ENCODE results near the gene RUNX1.

RUNX1 gene

DNA sequence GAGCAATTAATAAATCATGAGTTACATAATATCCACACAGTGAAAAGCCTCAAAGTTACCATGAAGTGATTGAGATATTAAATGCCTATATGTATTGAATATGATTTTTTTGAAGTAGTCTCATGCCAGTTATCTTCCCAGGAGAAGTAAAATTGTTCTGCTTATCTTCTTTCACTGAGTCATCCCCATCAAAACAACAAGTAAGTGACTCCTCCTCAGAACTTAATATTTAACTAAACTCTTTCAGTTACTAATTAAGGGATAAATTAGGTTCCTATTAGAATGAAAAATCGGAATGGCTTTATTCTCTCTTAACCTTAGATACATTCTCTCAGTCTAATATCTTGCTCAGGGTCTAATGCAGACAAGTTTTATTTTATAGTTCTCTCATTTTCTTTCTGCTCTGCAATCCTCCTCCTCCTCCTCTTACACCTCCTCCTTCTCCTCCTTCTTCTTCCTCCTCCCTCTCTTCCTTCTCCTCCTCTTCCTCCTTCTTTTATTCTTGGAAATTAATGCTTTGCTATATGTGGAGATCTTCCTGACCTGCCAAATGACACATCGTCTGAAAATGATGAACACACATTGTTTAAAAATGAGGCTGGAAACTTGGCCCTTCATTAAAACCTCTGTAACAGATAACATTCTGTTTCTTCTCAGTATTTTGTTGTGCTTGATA, 110.9 kb downstream of the RUNX1 start:
- no peak for DNase-seq

DNA sequence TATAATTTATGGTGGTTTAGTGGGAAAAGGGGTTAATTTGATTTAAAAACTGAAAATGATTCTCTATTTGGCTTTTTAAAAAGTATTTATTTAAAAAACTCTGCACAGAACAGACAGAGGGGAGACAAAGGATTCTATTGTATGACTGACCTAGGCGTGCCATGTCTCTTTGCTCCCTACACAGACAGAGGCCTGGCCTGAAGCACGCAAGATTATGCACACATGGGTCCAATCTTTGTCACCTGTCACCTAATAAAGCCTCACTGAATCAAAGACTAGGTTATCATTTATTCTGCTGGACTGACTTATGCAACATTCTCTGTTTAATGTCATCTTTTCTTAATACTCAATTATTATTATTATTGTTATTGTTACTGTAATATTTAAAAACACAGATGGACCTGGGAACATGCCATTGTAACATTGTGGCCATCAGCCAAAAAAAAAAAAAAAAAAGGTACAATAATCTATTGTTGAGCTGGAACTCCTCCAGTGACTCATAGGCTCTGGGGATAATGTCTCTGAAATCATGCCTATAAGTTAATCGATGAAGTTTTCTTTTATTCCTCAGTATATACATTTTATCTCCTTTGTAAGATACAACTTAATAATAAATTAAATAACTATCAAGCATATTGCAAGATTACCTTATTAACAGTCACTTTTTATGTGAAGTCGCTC, 112.1 kb downstream of the RUNX1 start:
- no peak for DNase-seq

DNA sequence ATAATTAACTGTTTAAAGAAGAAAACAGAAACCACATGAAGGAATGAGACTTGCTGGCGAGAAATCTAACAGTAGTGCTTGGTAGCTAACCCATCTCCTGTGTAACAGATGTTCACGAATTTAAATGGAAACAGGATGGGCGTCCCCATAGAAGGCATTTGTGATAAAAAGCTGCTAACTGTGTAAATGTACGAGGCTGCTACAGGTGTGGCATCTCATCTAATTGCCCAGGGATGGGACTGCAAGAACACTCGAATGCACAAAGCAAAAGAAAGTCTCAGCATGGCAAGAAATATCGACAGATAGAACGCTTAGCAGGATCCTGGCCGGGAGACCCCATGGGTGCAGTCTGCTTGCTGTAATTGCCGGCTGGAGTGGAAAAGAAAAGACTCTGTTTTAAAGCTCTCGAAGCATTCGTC, 112.7 kb downstream of the RUNX1 start:
- no peak for DNase-seq

DNA sequence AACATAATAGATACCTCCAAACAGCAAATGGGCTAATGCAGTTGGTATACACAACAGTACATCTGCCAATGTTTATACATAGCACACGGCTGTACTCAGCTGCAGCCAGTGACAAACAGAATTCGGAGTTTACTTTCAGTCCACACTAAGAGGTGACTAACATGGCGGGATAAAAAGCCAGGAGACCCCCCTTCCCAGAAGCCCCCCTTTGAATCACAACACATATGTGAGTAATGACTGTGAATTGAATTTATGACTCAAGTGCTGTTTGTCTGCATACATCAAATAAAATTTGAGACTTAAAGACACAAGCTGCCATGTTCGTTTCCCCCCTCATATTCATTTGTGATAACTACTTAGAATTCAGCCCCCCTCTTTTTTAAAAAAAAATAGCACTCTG, 113.2 kb downstream of the RUNX1 start:
- DNase-seq, result no peak

DNA sequence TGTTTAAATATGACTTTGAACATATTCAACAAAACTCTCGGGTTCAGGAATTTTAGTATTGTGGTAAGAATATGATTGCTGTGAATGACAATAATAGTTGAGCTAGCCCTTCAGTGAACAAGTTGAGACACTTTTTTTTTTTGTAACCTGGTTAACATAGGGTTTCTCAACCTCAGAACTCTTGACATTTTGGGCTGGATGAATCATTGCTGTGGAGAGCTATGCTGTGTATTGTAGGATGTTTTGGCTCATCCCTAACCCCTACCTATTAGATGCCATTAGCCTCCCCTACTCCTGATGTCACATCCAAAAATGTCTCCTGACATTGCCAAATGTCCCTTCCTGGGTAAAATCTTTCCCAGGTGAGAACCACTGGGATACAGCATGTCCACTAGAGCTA, 113.7 kb downstream of the RUNX1 start:
- DNase-seq, result no peak

DNA sequence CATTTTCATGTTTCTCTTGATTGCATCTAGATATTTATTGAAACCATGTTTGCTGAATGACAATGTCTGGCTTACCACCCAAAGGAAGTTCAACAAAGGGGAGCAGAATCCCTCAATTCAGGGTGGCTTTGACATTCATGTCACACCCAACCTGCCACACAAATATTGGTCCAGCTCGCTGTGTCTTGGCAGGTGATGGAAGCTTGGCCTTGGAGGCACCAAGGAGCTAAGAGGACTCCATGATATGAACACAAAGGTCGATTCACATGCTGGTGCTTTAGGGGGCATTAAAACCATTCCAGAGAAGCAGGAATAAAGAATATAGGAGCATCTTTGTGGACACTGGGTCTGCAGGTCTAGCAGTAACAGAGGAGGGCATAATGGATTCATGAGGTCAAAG, 114.8 kb downstream of the RUNX1 start:
- no peak for DNase-seq

DNA sequence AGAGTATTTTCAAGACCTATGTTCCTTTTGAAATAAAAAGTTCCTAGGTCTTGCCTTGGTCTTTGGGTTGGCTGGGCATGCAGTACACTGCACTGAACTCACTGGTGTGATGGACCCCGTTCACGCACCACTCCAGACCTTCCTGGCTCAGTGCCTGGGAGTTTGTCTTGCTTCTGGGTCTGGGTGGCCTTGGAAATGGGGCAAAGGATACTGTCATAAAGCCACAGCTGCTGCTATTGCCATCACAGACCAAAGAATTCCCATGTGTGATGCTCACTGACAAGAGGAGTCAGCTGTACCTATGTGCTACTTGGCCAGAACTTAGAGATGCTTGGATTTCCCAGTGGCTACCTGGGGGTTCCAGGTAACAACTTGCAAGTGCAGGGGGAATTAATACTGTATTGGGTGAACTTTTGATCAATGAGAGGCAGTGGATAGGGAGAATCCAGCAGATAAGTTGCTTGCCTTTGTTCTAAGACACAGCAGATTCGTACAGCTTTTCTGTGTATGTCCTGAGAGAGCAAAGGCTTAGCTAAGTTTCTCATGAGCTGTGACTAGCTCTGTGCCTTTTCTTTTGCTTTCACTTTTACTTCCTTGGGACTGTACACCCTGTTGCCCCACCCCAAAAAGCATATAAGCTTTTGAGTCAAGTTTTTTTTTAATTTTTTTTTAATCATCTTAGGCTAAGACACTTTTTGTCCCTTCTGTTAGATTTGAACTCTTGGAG, 115.3 kb downstream of the RUNX1 start:
- DNase-seq, result no peak

DNA sequence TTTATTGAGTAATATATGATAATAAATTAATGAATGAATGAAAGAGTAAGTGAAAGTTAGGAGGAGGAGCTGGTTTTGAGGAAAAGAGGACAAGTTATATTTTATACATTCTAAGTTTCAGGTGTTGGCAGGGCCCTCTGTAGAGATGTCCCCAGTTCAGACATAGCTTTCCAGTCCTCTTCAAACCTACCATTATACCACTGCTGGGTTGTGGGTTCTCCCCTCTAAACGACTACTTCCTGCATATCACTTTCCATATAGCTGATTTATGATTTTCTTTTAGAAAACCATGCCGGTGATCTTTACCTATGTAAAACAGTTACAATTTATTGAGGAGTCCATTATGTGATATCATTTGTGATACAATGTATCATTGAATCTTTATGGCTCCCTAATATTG, 116.9 kb downstream of the RUNX1 start:
- DNase-seq, result no peak

DNA sequence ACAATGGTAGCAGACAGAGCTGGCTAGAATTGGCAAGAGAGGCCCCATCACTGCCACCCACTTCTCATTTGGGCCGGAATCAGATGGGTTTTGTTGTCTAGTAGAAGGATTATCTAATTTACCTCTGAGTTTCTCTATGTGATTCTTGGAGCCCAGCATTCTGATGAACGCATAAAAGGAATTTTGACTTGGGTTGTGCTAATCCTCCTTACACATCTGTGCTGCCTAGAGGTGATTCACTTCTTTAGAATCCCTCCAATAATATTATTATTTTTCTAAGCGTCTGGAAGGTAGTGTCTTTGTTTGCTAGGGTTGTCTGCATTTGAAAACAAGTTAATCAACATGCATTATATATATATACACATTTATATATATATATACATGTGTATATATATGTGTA, 118.1 kb downstream of the RUNX1 start:
- no peak for DNase-seq

DNA sequence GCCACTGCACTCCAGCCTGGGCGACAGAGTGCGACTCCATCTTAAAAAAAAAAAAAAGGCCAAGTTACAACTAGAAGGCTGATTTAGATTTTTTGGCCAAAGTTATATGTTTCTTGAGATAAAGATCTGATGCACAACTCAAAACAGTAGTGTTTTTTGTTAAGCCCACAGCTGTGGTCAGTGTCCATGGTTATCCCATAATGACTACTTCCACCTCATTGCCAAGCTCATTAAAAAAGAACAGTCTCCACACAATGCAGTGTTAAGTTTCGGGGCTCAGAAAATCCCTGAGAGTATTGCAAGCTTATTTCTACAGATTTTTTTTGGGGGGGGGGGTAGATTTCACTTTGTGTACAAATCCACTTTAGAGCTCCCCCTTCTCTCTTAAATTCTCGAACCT, 120.5 kb downstream of the RUNX1 start:
- DNase-seq, result no peak

DNA sequence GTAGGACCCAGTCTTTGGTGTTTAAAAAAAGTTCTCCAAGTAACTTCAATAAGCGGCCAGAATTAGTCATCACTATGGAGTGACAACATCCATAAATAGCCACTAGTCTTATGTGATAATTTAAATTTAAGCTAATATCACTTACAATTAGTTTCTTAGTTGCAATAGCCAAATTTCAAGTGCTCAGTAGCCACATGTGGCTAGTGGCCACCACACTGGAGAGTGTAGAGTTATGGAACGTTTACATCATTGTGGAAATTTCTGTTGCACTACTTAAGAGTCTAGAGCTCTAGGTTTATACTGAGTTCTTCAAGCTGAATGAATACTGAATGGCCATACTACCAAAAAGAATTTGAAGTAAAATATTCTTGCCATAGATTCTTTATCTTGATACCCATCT, 121.1 kb downstream of the RUNX1 start:
- no peak for DNase-seq

DNA sequence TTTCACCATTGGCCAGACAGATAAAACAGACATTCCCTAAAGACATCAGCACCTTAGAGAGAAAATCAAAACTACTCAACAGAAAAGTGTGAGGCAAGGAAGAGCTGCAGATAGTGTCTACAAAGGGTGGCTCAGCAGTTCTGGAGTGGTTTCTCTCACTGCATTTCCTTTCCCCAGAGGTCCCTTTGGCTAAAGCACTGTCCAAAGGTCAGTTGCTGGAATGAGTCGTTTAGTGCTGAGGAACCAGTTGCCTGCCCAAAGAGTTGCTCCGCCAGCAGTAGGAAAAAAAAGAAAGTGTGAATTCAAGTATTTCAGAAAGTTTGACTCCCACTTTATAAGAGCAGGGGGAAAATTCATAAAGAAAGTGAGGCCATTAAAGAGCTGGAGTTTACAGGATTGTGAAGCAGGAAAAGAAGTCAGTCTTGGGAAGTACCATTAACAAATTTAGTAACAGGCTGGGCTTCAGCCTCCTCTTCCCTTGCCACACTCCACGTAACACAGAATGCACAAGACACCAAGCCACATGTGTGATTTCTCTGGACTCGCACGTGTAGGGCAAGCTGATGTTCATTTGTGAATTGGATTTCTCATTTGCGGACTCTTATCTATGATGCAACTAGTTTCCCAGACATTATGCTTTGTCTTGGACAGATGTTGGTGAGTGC, 122.2 kb downstream of the RUNX1 start:
- no peak for DNase-seq

DNA sequence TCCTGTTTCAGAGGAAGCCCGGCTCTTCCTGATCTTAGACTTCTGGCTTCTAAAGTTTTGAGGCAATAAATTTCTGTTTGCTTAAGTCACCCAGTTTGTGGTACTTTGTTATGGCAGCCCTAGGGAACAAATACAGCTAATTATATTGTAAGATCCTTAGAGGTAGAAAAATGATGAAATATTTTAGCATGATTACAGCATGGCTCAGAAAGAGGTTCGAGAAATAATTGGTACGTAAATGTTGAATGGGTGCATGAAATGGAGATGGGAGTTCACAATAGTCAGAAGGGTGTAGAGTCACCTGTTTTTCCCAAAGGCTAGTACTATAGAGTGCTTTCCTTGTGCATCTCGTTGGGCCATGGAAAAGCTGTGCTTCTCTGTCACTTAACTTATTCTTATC, 123.5 kb downstream of the RUNX1 start:
- no peak for DNase-seq

DNA sequence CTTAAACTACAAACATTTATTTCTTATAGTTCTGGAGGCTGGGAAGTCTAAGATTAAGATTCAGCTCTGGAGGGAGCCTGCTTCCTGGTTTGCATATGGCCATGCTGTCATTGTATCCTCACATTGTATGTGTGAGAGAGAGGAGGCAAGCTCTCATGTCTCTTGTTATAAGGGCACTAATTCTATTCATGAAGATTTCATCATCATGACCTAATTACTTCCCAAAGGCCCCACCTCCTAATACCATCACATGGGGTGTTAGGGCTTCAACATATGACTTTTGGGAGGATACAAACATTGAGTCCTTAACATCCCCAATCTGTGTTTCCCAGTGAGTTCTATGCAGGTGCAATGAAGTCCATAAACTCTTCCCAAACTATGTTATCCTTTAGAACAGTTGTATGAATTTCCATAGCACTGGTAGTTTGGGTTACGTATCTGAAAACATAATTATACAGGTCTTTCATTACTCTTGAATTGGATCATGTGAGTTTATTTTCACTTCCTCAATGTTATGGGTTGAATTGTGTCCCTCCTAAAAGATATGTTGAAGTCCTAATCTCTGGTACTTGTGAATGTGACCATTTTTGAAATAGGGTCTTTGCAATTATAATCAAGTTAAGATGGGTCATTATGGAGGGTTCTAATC, 124.2 kb downstream of the RUNX1 start:
- DNase-seq, result no peak

DNA sequence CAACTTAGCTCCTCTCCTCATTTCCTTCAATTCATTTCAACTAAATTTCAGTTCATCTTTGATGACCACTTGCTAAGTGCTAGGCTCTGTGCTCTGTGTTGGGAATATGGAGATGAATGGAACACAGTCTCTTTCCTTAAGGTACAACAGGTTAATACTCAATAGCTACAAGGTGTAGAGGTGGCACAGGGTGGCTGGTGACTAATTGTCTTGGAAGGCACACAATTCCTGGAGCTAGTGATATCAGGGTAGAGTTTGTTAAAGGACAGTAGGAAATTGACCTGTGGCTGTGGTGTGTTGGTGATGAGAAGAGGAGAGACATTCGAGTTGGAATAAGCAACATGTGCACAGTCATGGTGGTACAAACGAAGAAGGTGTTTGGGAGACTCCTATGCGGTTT, 124.9 kb downstream of the RUNX1 start:
- DNase-seq, result no peak

DNA sequence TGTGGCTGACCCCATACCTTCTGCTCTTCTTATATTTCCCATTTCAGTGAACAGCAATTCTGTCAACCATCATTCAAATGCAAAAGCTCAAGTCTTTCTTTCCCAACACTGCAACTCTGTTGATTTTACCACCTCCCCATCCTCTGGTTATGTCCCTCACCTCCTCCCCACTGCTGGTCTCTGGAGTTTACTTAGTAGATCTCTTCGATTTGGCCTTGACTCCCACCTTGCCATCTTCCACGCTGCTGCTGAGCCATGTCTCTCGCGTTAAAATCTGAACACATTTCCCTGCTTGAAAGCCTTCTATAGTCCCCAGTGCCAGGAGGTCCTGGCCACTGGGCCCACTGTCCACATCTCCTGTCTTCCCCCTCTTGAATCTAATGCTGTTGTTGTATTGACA, 125.5 kb downstream of the RUNX1 start:
- no peak for DNase-seq

DNA sequence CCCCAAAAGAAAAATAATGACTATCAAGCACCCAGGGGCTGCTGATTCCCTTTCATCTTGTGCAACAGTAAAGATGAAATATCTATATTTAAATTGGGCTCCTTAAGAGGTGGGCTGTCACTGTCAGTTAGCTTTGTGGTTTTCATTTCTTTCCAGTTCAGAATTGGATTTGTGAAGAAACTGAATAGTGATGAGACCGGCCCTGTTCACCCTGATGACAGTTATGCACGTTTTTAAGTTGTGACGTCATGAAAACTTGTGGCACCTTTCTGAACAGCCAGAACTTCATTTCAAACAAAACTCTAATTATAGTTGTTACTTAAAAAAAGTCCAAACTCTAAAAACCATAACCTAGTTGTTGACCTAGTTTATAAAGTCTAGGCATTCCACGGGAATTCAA, 125.9 kb downstream of the RUNX1 start:
- no peak for DNase-seq

DNA sequence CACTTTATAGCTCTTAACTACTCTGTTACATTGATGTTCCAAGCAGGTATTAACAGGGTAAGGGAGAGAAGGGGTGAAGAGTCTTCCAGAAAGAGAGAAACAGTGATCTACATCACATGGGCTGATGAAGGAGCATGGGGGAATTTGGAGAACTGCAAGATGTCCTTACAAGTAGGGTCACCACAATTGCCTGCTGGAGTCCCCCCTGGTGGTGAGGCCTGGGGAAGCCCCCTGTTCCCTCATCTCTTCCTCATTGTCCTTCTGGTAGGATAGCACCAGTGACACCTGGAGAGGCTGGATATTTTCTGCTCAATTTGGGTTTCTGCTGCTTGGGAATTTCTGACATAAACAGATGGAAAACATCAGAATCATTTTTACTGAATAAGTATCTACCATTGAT, 126.6 kb downstream of the RUNX1 start:
- no peak for DNase-seq

DNA sequence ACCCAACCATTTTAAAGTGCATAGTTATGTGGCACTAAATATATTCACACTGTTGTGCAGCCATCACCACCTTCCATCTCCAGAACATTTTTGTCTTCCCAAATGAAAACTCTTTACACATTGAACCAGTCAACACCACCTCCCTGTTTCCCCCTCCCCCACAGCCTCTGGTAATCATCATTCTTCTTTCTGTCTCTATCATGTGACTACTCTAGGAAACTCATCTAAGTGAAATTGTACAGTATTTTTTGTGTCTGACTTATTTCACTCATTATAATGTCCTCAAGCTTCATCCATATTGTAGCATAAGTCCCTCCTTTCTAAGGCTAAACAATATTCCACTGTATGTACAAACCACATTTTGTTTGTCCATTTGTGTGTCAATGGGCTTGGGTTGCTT, 128.0 kb downstream of the RUNX1 start:
- no peak for DNase-seq

DNA sequence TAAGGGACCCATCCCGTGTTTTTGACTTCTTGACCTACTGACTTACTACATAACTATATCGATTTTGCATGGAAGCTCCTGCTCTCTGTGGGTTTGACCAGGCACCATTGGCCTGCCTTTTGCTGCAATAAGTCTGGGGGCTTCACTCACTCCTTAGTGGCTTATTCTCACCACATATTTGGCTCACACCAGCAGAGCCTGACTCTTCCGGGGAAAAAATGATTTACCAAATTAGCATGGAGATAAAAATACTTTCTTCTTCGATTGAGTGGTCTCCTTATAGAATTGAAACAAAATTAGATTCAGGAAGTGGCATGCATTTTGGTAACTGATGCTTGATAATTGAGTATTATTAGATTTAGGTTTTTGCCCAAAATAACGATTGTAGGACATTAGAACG, 129.7 kb downstream of the RUNX1 start:
- no peak for DNase-seq

DNA sequence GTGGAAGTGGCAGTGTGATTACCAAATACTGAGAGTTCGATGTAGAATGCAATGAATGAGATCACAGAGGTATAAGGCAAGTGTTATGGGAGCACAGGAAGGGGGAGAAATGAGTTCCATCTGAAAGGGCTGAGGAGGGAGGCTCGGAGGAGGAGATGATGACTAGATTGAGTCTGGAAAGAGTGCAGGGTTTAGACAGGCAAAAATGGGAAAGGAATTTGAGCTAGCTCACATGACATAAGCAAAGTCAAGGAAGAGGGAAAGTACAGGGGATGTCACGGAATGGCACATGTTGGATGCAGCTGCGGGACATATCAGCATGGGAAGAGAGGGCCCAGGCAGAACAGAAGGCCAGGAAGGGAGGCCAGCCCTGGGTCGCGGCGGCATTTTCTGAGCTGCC, 132.7 kb downstream of the RUNX1 start:
- DNase-seq, result no peak

DNA sequence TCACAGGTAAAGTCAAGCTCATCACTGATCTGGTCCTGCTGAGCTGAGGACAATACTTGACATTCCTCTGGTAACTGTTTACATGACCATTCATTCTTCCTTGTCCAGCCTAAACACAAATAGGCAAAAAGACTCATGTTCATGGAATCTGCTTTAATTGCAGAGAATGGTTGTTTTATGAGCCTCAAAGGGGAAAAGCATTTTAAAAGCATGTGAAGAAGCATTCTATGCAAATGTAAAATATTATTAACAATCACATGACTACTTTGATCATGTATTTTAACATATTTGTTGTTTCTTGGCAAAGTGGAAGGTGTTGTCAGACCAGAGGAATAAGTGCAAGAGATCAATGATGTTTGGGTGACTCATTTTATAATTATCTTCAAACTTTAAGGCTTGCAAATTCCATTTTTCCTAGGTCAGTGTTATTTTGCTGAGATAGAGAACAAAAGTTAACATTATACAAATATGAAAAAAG, 133.7 kb downstream of the RUNX1 start:
- no peak for DNase-seq

DNA sequence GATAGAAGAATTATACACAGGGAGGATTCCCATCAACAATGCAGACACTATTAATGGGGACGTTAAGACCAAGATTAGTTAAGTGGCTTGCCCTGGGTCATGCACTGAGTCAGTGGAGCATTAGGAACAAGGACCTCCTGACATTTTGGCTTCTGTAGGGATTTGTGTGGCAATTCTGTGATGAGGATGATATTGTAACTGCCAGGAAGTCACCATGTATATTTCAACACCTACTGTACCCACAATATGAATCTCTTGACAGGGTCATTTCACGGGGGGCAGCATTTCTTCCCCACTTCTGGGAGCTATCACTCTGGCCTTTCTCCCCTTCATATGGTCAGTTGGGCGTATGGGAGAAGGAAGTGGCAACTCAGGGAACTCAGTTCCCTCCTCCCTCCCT, 134.9 kb downstream of the RUNX1 start:
- no peak for DNase-seq

Measured in DMS79 (cell line).